Natural killer cell (primary cell): ENCODE data around the gene SCFD2. TPM values are rescaled to one million over a fixed set of nuclear protein-coding genes. Genes with fewer than 3 reads are reported as not detected.
"Not testable (repeated sequence)": the region's sequence is repeated elsewhere in the genome, so short reads cannot be mapped to it uniquely, and the experiment has no call there.

ENCODE experiments used
- ATAC-seq, 3 donors: fragments of 150-1000 bp in 2 of 3; fragments of 200-7000 bp in 1 of 3; cut with Tn5 transposase; 1 replicate in 1 of 3; 2 replicates in 2 of 3; pipeline ENCODE4 v1.10.0; 2021; ENCODE audit warnings: mild to moderate bottlenecking in 2 of 3, moderate library complexity in 2 of 3
- DNase-seq, 2 donors: peaks; one replicate each; pipeline versions ENCODE4 v3.0.0 to v3.0.0-alpha.2; 2013 to 2021; ENCODE audit warnings: mixed read lengths in 1 of 2
- H3K27ac ChIP-seq: one replicate; pipeline ENCODE4 v1.5.1; 2013; ENCODE audit warnings: mild to moderate bottlenecking, low read length
- H3K27me3 ChIP-seq: one replicate; pipeline ENCODE4 v1.6.1; 2013; ENCODE audit warnings: low read length; ENCODE audit not compliant: control insufficient read depth, insufficient read depth
- H3K36me3 ChIP-seq: one replicate; pipeline ENCODE4 v1.6.1; 2013; ENCODE audit warnings: low read length; ENCODE audit not compliant: control insufficient read depth, insufficient read depth
- H3K4me1 ChIP-seq: one replicate; pipeline ENCODE4 v1.6.1; 2013; ENCODE audit warnings: low read length; ENCODE audit not compliant: control insufficient read depth, insufficient read depth
- H3K4me3 ChIP-seq: one replicate; pipeline ENCODE4 v1.5.1; 2013; ENCODE audit warnings: low read length
- H3K9me3 ChIP-seq: one replicate; pipeline ENCODE4 v1.6.1; 2013; ENCODE audit warnings: low read length; ENCODE audit not compliant: control insufficient read depth, insufficient read depth
- H3K27ac Mint-ChIP-seq, 2 donors: one replicate each; pipeline ENCODE4 v1.8.0; 2022; ENCODE audit warnings: mild to moderate bottlenecking in 2 of 2, mixed read lengths in 2 of 2, moderate library complexity in 1 of 2
- H3K27me3 Mint-ChIP-seq, 2 donors: one replicate each; pipeline ENCODE4 v1.8.0; 2022; ENCODE audit warnings: low read depth in 2 of 2, mixed read lengths in 2 of 2
- H3K36me3 Mint-ChIP-seq: one replicate; pipeline ENCODE4 v1.8.0; 2022; ENCODE audit warnings: mixed read lengths
- H3K4me1 Mint-ChIP-seq, 2 donors: one replicate each; pipeline ENCODE4 v1.8.0; 2022; ENCODE audit warnings: mixed read lengths in 2 of 2
- H3K4me3 Mint-ChIP-seq: one replicate; pipeline ENCODE4 v1.8.0; 2022; ENCODE audit warnings: mild to moderate bottlenecking, moderate library complexity, mixed read lengths
- H3K9me3 Mint-ChIP-seq, 2 donors: one replicate each; pipeline ENCODE4 v1.8.0; 2022; ENCODE audit warnings: mixed read lengths in 2 of 2
- CTCF ChIP-seq: fragments of 200-600 bp; IDR thresholded peaks from one replicate; pipeline ENCODE4 v1.8.0; 2022; ENCODE audit warnings: antibody characterized with exemption
- WGBS: methylation state at CpG from one replicate; pipeline ENCODE4 v1.1.7; 2013; ENCODE audit warnings: missing lambda C conversion rate; ENCODE audit not compliant: insufficient coverage; 5-methylcytosine and 5-hydroxymethylcytosine counted together
- intact Hi-C: fragments of 100-400 bp; cut with micrococcal nuclease; formaldehyde crosslinking; loops from one replicate; pipeline ENCODE4 v1.14.2; 2022
- total RNA-seq, 4 donors: library from RNA; stranded (reverse); fragments of 120-200 nt in 1 of 4; gene quantifications; one replicate each; pipeline versions ENCODE4 v1.2.3 to v1.2.4, GENCODE V29; 2013 to 2022

SCFD2 gene
- total RNA-seq, 3 donors from 2014 or later (not counting 1 experiment from before 2014, with no cell fraction given): 26.4 to 29.4 (median 28.9) TPM

DNA sequence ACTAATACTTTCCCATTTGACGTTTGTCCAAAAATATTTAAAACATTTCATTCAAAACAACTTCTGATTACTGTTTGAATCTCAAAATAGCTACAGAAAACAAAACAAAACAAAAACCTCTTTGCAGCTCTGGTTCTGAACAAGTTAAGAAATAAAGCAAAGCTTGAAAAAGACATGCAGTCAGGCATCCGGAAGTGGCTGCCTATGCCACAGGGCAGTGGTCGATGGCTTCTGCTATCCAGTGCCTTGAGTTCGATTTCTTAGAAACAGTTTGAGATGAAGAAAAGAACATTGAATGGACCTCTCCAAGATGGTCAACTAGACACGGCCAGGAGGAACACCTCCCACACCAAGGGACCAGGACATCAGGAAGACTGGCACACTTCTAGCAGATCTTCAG is 125.3 kb downstream of the SCFD2 start:
- H3K27ac ChIP-seq: no peak overlapping the region
- no peak overlapping the region for H3K27ac Mint-ChIP-seq
- H3K4me1 Mint-ChIP-seq: peaks cover 20 to 29% of the 10 kb centered on the region in 2 donors
- no peak overlapping the region for H3K4me3 Mint-ChIP-seq
- H3K4me1 ChIP-seq: no peaks in the 10 kb centered on the region
- intact Hi-C loops: no loop called here
- no peaks in the 10 kb centered on the region for H3K9me3 ChIP-seq
- peaks cover 0 to 7% of the 10 kb centered on the region in 2 donors for H3K9me3 Mint-ChIP-seq
- no peak for ATAC-seq
- 100% methylated on average over 5 of the region's 5 CpGs for WGBS
- H3K4me3 ChIP-seq: no peak overlapping the region
- no peaks in the 10 kb centered on the region for H3K27me3 ChIP-seq
- DNase-seq: no peak
- H3K27me3 Mint-ChIP-seq: no peaks in the 10 kb centered on the region
- H3K36me3 Mint-ChIP-seq: peaks cover 26% of the 10 kb centered on the region
- TF ChIP-seq CTCF: no peak
- H3K36me3 ChIP-seq: no peaks in the 10 kb centered on the region

DNA sequence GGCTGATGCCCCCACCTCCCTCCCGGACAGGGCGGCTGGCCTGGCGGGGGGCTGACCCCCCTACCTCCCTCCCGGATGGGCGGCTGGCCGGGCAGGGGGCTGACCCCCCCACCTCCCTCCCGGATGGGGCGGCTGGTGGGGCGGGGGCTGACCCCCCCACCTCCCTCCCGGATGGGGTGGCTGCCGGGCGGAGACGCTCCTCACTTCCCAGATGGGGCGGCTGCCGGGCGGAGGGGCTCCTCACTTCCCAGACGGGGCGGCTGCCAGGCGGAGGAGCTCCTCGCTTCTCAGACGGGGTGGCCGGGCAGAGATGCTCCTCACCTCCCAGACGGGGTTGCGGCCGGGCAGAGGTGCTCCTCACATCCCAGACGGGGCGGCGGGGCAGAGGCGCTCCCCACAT is 127.5 kb downstream of the SCFD2 start:
- intact Hi-C loops, H3K36me3 ChIP-seq, H3K36me3 Mint-ChIP-seq, H3K9me3 Mint-ChIP-seq, H3K27ac Mint-ChIP-seq, H3K27ac ChIP-seq, ATAC-seq, H3K27me3 Mint-ChIP-seq, DNase-seq, H3K9me3 ChIP-seq, H3K27me3 ChIP-seq, H3K4me3 ChIP-seq, H3K4me1 ChIP-seq, H3K4me3 Mint-ChIP-seq: not testable (repeated sequence)
- H3K4me1 Mint-ChIP-seq: peaks cover 24 to 30% of the 10 kb centered on the region in 2 donors
- WGBS: 94% methylated on average over 12 of the region's 29 CpGs

GRCh38 chr4:53237811-53238210 is 128.1 kb downstream of the SCFD2 start:
- WGBS: no CpG with 5 or more reads among the region's 26 CpGs
- H3K27ac ChIP-seq, H3K4me3 Mint-ChIP-seq, H3K9me3 Mint-ChIP-seq, H3K36me3 Mint-ChIP-seq, intact Hi-C loops, DNase-seq, H3K27me3 ChIP-seq, H3K27me3 Mint-ChIP-seq, ATAC-seq, H3K9me3 ChIP-seq, H3K4me3 ChIP-seq, H3K27ac Mint-ChIP-seq, H3K36me3 ChIP-seq, H3K4me1 ChIP-seq: not testable (repeated sequence)
- peaks cover 24 to 30% of the 10 kb centered on the region in 2 donors for H3K4me1 Mint-ChIP-seq

DNA sequence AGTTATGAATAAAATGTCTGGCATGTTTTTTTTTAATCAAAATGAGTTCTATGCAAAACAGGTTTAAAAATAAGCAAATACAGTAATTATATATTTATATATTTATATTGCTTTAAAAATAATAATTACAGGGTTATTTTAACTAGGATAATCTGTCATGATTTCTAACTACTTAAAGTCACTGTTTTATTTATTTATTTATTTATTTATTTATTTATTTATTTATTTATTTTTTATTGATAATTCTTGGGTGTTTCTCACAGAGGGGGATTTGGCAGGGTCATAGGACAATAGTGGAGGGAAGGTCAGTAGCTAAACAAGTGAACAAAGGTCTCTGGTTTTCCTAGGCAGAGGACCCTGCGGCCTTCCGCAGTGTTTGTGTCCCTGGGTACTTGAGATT is 129.2 kb downstream of the SCFD2 start:
- DNase-seq, H3K4me1 ChIP-seq, H3K27me3 ChIP-seq, H3K36me3 ChIP-seq, H3K36me3 Mint-ChIP-seq, H3K27me3 Mint-ChIP-seq, ATAC-seq, H3K9me3 ChIP-seq, H3K9me3 Mint-ChIP-seq, H3K27ac Mint-ChIP-seq, intact Hi-C loops, H3K4me3 ChIP-seq, H3K4me3 Mint-ChIP-seq, H3K27ac ChIP-seq: not testable (repeated sequence)
- no CpG with 5 or more reads among the region's 2 CpGs for WGBS
- H3K4me1 Mint-ChIP-seq: peaks cover 17 to 23% of the 10 kb centered on the region in 2 donors

- ATAC-seq (no peak), DNase-seq (no peak)
- Histone ChIP-seq H3K9me3 (no peaks in the 10 kb centered on the region), H3K27ac (no peak overlapping the region), H3K4me3 (no peak overlapping the region), H3K4me1 (no peaks in the 10 kb centered on the region), H3K27me3 (no peaks in the 10 kb centered on the region), H3K36me3 (no peaks in the 10 kb centered on the region)
- H3K4me3 Mint-ChIP-seq: no peak overlapping the region
- WGBS: no CpG with 5 or more reads among the region's 4 CpGs
- no peaks in the 10 kb centered on the region for H3K36me3 Mint-ChIP-seq
- H3K4me1 Mint-ChIP-seq: peaks cover 15% of the 10 kb centered on the region in 2 donors
- TF ChIP-seq CTCF: no peak
- no peaks in the 10 kb centered on the region for H3K27me3 Mint-ChIP-seq
- no peaks in the 10 kb centered on the region for H3K9me3 Mint-ChIP-seq
- intact Hi-C loops: no loop called here
- H3K27ac Mint-ChIP-seq: no peak overlapping the region
Measured at GRCh38 chr4:53235547-53235946, 130.3 kb downstream of the SCFD2 start.
